ENCODE results near the gene CCNL1.

Gene CCNL1

DNA sequence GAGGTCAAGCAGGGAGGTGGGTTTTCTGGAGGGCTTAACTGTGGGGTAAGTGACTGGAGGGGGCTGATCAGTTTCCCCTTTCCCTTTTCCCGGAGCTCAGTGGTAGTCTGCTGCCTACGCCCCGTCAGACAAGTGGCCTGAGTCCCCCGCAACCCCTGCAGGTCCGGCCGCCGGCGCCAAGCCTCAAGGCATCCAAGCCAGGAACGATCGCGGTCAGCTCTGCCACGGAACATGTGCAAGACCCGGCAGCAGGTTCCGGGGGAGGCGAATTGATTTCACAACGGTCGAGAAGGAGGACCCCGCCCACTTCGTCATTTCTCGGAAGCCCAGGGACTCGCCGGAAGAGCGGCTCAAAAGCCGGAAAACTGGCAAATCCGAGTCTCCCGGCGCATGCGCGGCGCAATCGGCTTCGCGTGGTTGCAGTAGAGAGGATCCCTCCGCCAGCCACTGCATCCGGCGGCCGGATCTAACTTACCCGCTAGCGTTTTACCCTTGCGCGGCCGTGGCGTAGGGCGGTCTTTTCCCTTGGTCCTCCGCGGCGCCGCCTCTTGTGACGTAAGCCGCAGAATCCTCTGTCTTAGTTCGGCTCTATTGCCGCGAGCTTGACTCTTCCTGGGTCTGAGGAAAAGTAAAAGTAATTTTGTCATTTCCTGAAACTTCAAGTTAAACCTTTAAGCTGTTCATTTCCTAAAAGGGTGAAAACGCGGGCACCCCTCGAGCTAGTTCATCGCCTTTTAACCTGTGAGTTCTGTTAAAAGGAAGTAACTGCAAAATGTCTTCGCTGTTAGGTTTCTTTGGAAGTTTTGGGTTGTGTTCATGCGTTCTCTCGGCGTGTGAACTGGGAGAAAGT, 14.9 kb upstream of the CCNL1 start:
- TF ChIP-seq GATA2 (IDR thresholded peaks at IDR 0.05; ENCODE audit: low read depth, low read length): no peak; the same call in 1 of the 2 replicates

DNA sequence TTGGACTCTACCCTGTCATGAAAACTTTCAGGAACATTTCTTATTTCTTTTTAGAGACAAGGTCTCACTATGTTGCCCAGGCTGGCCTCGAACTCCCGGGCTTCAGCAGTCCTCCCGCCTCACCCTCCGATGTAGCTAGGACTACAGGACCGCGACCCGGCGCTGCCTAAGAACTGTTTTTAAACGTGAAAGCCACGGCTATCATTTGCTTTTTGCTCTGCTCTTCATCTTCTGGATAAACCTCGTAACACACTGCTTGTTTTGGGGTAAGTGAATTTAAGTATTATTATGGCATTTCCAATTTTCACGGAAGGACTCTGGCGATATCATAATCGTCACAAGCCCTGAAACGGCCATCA, 14.3 kb upstream of the CCNL1 start:
- no peak for TF ChIP-seq GATA2 (IDR thresholded peaks at IDR 0.05; ENCODE audit: low read depth, low read length)
- TF ChIP-seq GATA3 (IDR thresholded peaks at IDR 0.05; ENCODE audit: low read depth, low read length): no peak

DNA sequence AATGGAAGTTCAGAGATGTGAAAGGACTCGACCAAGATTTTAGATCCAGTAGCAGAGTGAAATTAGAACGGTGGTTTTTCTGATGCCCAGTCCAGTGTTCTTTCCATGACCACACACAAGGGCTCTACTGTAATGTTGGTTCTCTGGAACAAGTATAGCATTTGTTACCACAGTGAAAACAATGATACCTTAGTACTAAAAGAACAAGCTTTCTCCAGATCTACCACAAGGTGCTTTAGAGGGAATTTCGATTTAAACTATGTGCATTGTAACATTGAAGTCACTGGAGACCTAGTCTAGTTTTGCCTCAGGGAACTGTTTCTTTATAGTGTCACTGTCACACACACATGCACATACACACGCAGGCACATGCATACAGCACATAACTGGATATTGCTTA, 12.8 kb upstream of the CCNL1 start:
- no peak for TF ChIP-seq GATA2 (IDR thresholded peaks at IDR 0.05; ENCODE audit: low read depth, low read length)
- TF ChIP-seq GATA3 (IDR thresholded peaks at IDR 0.05; ENCODE audit: low read depth, low read length): no peak

DNA sequence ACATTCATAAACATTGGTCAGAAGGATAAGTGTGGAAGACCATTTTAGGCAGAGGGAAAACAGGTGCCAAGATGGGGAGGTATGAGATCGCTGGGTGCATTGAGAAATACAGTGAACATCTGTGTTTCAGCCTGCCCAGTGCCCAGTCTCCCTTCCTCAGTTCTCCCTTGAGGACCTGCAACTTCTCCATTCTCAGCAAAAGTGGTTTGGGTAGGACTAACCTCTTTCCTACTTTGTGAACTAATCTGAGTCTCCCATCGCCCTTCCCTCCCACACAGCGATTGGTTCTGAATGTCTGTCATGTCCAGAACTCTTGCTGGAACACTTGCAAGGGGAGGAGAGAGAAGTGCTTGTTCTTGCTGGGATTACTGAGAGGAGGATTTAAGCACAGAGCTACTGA, 10.9 kb upstream of the CCNL1 start:
- TF ChIP-seq GATA2 (IDR thresholded peaks at IDR 0.05; ENCODE audit: low read depth, low read length): no peak
- TF ChIP-seq GATA3 (IDR thresholded peaks at IDR 0.05; ENCODE audit: low read depth, low read length): no peak

DNA sequence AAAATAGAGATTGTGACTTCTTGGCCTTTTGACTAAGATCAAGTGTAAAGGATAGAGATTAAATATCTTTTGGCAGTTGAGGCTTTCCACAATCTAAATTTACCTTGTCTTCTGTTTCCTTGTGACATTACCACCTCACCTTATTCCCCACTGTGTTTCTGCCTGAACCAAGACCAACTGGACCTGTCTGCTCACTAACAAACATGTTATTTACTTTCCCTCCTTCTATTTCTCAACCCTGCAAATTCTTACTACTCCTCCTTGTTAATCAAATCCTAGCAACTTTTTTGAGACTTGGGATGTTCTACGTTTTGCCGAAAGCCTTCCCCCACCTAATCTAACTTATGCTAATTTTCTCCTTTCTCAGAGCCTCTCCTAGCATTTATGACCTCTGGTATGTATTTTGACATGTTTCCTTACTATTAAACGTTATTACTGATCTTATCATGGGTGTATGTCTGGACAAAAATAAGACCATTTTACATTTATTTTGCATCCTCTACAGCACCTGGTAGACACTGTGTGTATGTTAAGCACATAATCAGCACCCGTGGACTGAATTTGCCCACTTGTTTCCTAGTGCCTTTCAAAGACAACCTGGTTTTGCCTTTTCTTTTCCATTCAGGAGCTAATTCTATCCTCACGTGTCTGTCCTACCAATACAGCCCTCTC, 7.6 kb upstream of the CCNL1 start:
- TF ChIP-seq GATA3 (IDR thresholded peaks at IDR 0.05; ENCODE audit: low read depth, low read length) (no peak), GATA2 (IDR thresholded peaks at IDR 0.05; ENCODE audit: low read depth, low read length) (no peak)

DNA sequence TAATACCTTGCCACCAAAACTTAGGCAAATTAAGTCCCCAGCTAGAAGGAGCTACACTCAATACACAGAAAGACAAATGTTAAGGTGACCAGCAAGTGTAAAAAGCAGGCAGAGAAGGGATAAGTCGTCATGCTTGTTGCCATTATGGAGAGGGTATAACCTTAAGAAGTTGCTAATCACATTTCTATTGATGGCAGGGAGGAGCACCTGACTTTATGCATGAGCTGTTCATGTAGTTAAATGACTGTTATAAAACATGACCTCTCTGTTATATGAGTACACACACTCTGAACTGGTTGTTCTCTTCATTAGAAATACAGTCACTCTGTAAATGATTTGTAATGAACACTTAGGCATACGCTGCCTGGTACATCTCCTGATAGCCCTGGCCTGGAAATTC, 6.6 kb upstream of the CCNL1 start:
- no peak for TF ChIP-seq GATA3 (IDR thresholded peaks at IDR 0.05; ENCODE audit: low read depth, low read length)
- no peak for TF ChIP-seq GATA2 (IDR thresholded peaks at IDR 0.05; ENCODE audit: low read depth, low read length)

DNA sequence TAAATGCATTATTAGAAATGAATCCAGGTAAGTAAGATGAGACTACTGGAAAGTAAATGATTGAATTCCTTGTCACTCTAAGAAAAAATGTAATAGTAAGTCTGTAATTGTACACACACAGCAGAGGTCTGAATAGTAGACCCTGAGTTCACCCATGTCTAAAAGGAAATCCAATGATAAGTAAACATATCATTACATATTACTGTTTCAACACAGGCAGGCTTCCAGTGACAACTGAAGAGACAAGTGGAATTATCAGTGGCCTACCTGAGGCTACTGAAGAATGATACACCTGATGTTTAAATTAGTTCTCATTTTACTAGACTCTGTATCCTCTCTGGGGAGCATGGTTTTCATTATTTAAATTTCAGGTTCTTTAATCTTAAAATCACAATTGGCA, 6.2 kb upstream of the CCNL1 start:
- no peak for TF ChIP-seq GATA2 (IDR thresholded peaks at IDR 0.05; ENCODE audit: low read depth, low read length)
- no peak for TF ChIP-seq GATA3 (IDR thresholded peaks at IDR 0.05; ENCODE audit: low read depth, low read length)

DNA sequence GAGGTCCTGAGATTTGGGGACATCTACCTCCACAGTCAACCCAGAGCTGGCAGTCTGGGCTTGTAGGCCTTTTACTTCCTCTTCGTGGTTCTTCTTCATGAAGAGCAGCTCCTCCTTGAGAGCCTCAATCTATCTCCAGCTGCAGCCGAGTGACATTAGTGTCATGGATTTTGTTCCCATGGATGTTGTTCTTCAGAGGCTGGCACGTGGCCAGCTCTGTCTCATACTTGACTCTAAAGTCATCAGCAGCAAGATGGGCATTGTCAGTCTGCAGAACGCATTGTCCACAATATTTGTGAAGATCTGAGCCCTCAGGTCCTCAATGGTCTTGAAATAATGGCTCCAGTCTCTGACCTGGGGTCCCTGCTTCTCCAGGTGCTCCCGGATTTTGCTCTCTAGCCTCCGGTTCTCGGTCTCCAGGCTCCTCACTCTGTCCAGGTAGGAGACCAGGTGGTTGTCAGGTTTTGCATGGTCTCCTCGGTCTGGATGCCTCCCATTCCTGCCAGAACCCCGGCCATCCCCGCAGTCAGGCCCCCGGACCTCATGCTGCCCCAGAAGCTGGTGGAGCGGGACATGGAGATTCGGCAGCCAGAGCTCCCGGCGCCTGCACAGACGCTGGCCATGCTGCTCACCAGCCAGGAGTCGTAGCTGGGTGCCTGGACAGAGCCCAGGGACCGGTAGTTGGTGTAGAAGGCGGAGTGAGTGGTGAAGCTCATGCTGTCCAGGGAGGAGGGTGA, 3.4 kb upstream of the CCNL1 start:
- TF ChIP-seq GATA3 (IDR thresholded peaks at IDR 0.05; ENCODE audit: low read depth, low read length): no peak
- no peak for TF ChIP-seq GATA2 (IDR thresholded peaks at IDR 0.05; ENCODE audit: low read depth, low read length)

DNA sequence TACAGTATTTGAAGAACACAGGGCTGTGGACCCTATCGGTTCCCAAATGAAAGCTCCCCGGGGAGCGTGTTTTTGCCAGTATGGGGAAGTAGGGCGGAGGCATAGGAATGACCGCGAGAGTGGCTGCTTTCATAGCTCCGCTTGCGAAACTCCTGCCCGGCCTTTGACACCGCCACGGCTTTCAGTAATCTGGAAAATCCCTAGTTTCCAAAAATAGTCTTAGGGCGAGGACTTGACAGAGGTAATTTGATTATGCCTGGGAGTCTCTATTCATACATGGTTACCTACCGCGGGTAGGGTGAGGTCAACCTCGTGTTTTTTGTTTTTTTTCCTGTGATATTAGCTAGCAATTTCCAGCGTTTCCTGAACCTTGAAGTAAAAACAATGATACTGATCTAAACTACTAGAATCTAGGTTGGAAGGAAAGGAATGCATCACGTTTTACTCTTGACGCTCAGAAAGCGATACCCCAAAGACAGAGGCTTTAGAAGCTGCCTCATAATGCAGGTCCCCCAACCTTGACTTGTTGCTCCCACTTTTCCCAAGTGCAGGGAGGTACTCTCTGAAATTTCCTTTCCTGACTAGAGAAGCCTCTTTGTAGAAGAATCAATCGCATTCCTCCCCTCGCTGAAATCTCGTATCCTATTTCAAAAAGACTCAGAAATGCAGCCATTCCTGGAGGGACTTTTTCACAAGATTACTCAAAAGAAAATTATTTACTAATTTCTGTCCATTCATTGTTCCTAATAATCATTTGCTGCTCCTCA, 894 bp upstream of the CCNL1 start:
- TF ChIP-seq GATA2 (IDR thresholded peaks at IDR 0.05; ENCODE audit: low read depth, low read length): 0 out of 2 replicates have a peak, but pooled peaks have one; percentile 4
- no peak for TF ChIP-seq GATA3 (IDR thresholded peaks at IDR 0.05; ENCODE audit: low read depth, low read length)

DNA sequence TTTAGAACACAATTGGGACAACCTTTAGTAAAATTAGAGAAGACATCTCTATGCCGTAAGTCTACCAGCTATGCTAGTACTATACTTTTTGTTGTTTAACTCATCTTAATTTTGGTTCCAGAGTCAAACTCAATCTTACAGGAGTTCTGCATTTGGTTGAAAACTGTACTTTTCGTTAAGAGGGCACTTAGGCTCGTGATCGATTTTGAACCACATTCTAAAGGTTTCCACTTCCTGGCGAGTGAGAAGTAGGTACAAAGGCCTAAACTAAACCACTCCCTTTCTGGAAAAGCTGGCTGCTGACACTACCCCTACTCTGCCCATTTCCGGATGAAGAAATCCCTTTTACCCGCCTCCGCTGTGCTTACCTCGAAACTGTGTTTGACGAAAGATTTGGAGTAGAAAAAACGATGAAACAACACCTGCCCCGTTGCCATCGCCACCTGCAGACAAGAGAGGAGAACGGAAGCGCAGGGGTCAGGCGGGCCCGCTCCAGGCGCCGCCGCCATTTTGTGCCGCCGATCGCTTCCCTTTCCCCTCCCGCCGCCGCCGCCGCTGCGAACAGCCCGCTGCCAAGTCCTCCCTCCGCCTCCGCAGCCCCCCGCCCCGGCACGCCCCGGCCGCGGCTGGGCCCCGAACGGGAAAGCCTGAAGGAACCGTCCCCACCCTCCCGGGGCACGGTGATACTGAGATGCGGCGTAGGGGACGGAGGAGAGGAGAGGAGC, 748 bp downstream of the CCNL1 start:
- TF ChIP-seq GATA3 (IDR thresholded peaks at IDR 0.05; ENCODE audit: low read depth, low read length): no peak
- TF ChIP-seq GATA2 (IDR thresholded peaks at IDR 0.05; ENCODE audit: low read depth, low read length): no peak

DNA sequence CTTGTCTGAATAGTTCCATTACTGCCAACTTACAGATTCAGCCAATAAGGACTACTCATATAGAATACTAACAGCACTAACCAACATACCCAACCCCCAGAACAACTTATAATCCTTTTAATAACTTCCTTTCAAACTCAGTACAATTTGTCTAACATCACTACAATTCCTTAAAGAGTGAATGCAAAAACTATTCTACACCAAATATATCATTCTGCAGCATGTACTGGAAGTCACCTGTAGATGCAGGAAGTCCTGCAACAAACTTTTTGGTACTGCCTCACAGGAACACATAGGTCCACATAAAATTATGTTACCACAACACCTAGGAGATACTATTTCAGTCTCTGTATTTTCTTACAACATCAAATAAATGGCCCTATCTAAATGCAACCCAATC, 2.1 kb downstream of the CCNL1 start:
- TF ChIP-seq GATA3 (IDR thresholded peaks at IDR 0.05; ENCODE audit: low read depth, low read length) (no peak), GATA2 (IDR thresholded peaks at IDR 0.05; ENCODE audit: low read depth, low read length) (no peak)

DNA sequence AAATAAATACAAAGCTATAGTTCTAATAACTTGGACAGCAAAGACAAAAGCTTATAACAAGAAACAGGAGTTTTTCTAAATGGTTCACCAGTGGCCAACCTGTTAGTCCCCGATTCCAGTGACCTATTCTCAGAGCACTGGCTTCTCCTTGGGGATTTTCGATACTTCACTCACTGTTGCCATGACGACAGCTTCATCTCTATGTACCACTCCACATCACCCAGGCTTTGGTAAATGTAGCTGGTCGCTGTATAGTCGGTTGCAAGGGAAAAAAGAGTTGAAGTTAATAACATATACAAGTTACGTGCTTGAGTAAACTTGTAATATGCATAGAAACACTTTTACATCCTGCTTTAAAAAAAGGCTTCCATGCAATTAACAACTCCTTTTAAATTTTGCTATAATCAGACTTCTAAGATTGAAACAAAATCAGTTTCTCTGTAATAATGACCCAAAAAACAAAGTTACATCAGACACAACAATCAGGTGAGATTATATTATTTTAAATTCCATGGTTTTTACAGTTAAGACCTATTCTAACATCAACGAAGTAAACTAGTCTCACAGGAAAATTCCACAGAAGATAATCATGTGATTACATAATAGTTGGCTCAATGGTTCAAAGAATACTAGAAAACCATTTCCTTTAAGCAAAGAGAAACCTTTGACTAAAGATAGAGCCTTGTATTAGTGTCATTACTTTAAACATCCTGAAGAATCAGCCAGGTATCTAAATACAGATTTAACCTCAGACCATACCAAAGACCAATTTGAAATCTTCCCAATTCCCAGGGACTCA, 2.9 kb downstream of the CCNL1 start:
- TF ChIP-seq GATA2 (IDR thresholded peaks at IDR 0.05; ENCODE audit: low read depth, low read length): no peak
- no peak for TF ChIP-seq GATA3 (IDR thresholded peaks at IDR 0.05; ENCODE audit: low read depth, low read length)

DNA sequence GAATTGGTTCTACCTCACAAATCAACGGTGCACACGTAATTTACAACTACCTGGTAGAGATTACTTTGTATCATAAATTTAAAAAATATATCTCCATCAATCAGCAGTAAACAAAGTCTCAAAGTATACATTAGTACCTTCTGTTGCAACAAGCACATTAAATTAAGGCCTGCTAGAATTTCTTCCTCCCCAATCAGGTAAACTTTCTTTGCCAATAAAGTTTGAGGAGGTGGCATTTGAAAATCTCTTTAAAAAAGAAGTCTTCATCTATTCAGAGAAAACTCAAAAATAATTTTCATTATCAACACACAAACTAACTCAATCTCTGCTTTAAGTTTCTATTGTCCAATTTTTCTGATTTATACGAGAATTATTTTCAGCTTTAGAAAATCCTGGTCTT, 4.4 kb downstream of the CCNL1 start:
- TF ChIP-seq GATA2 (IDR thresholded peaks at IDR 0.05; ENCODE audit: low read depth, low read length) (no peak), GATA3 (IDR thresholded peaks at IDR 0.05; ENCODE audit: low read depth, low read length) (no peak)

All from SH-SY5Y (cell line).